HG02678 (cell line): Measurements from ENCODE around the gene SLC38A8.

ENCODE experiments used
- ATAC-seq: cut with Tn5 transposase; IDR thresholded peaks from one replicate; pipeline ENCODE4 v1.9.1; 2021; ENCODE audit warnings: mild to moderate bottlenecking, moderate library complexity; ENCODE audit not compliant: unreplicated experiment

SLC38A8 gene

GRCh38 chr16:84049403-84050060 is 6.9 kb upstream of the SLC38A8 start:
- no peak for ATAC-seq

- ATAC-seq, result no peak
These were observed 6.3 kb upstream of the SLC38A8 start for GRCh38 chr16:84048871-84049270.

GRCh38 chr16:84048270-84048669 is 5.7 kb upstream of the SLC38A8 start:
- ATAC-seq, result no peak

GRCh38 chr16:84047626-84048025 is 5.0 kb upstream of the SLC38A8 start:
- ATAC-seq, result no peak

GRCh38 chr16:84047206-84047605 is 4.6 kb upstream of the SLC38A8 start:
- ATAC-seq, result no peak

- no peak for ATAC-seq
These were observed 3.3 kb upstream of the SLC38A8 start for GRCh38 chr16:84045818-84046470.

- no peak for ATAC-seq
These were observed 2.6 kb upstream of the SLC38A8 start for GRCh38 chr16:84045001-84045817.

- ATAC-seq, result no peak
These were observed 1.5 kb upstream of the SLC38A8 start for GRCh38 chr16:84044118-84044488.

- no peak for ATAC-seq
These were observed 1.0 kb upstream of the SLC38A8 start for GRCh38 chr16:84043486-84044117.

GRCh38 chr16:84042879-84043485 is 387 bp upstream of the SLC38A8 start:
- ATAC-seq, result no peak

GRCh38 chr16:84041881-84042280 is 714 bp downstream of the SLC38A8 start:
- ATAC-seq, result no peak

GRCh38 chr16:84040823-84041820 is 1.5 kb downstream of the SLC38A8 start:
- ATAC-seq, result no peak

- ATAC-seq, result no peak
These were observed 2.3 kb downstream of the SLC38A8 start for GRCh38 chr16:84040226-84040822.

- ATAC-seq, result no peak
These were observed 2.9 kb downstream of the SLC38A8 start for GRCh38 chr16:84039696-84040095.

GRCh38 chr16:84038469-84038868 is 4.1 kb downstream of the SLC38A8 start:
- ATAC-seq, result no peak

- ATAC-seq, result no peak
These were observed 5.6 kb downstream of the SLC38A8 start for GRCh38 chr16:84036982-84037425.

GRCh38 chr16:84036131-84036530 is 6.5 kb downstream of the SLC38A8 start:
- ATAC-seq, result no peak

GRCh38 chr16:84034516-84034915 is 8.1 kb downstream of the SLC38A8 start:
- no peak for ATAC-seq
